Activated CD4-positive, alpha-beta T cell treated with anti-CD3 and anti-CD28 coated beads, Interleukin-2, Interleukin-6, amounts not matched to agents 100 ng/mL and 50 ng/mL, durations not matched to agents 16 hours and 8 hours (primary cell): ENCODE data around the gene AHCY.
"Not testable (repeated sequence)": the region's sequence is repeated elsewhere in the genome, so short reads cannot be mapped to it uniquely, and the experiment has no call there.

Experiments used
- DNase-seq: peaks from one replicate; pipeline ENCODE4 v3.0.0-alpha.2; 2020

The AHCY gene

GRCh38 chr20:34295284-34295683, 7.9 kb downstream of the AHCY start:
- DNase-seq = no peak

GRCh38 chr20:34294563-34294962, 8.6 kb downstream of the AHCY start:
- no peak for DNase-seq

DNA sequence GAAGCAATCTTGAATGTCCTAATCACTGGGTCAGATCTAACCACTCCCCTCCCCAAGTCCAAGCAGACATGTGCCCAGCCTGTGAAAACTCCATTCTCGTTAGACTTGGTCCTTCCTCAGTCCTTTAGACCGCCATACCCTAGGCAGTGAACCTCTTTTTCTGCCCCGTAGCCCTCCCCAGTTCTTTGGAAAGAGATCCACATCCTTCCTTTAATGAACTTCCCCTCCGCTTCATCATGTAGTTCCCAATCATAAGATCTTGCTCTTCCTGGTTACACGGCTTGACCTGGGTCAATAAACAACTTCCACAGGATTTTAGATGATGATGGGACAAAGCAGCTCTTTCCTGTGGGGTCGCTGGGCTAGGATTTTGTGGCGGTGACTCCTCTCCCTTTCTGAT, 9.6 kb downstream of the AHCY start:
- DNase-seq = no peak

DNA sequence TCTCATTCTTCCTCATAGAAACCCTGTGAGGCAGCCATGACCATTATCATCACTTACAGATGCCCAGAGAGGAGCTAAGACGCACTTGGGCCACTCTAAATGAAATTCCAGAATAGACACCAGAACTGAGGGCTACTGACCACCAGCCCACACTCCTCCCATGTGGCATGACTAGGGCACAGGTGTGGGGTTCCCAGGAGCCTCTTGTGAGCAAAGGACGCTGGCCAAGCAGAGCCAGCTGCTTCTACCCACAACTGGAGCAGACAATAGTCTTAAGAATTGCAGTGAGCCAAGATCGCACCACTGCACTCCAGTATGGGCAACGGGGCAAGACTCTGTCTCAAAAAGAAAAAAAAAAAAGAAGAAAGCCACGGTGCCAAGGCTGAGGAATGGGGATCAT, 10.0 kb downstream of the AHCY start:
- DNase-seq = no peak

DNA sequence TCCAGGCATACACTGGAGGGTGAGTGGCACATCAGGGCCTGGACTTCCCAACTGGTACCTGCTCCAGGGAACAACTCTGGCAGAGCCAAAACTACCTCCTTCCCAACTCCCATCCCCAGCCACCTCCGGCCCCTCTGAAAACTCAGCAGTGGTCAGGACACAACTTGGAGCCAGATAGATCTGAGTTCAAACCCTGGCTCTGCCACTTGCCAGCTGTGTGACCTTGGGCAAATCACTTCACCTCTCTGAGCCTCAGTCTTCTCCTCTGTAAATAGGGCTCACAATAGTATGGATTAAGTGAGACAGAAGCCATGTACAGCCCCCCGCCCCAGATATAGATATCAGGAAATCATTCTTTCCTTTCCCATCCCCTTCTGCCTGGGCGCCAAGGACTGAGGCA, 10.7 kb downstream of the AHCY start:
- no peak for DNase-seq

GRCh38 chr20:34290471-34290870, 12.7 kb downstream of the AHCY start:
- no peak for DNase-seq

- DNase-seq = not testable (repeated sequence)
Observed at GRCh38 chr20:34287500-34287899, 15.7 kb downstream of the AHCY start.

GRCh38 chr20:34285450-34285849, 17.7 kb downstream of the AHCY start:
- DNase-seq = no peak

GRCh38 chr20:34283844-34284243, 19.3 kb downstream of the AHCY start:
- DNase-seq = no peak

DNA sequence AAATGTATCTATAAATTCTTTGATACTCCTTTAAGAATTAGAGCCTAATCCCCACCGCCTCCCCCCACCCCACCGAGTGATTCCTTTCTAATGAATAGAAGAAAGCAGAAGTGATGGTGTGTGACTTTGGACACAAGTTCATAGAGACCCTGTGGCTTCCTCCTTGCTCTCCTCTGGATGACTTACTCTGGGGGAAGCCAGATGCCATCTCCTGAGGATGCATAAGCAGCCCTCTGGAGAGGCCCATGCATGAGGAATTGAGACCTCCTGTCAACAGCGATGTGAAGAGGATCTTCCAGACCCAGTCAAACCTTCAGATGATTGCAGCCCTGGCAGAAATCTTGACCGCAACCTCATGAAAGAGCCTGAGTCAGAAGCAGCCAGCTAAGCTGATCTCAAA, 21.1 kb downstream of the AHCY start:
- DNase-seq = no peak

DNA sequence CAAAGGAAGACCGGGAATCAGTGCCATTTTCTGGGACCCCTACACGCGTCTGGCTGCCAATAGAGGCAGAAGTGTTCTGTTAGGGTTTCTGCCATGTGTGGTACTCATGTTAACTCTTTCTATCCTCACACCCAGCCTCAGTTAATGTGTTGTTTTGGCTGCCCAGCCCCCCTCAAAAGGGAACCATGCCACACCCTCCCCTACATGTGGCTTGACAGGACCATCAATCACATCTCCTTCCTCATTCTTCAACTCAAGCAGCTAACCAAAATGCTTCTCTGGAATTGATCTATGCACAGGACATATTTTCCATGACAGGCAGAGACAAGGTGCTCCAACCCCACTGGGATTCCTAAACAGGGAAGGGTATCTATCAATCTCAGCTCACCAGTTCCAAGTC, 22.0 kb downstream of the AHCY start:
- DNase-seq = no peak

- no peak for DNase-seq
Observed at GRCh38 chr20:34274694-34275093, 28.5 kb downstream of the AHCY start.

DNA sequence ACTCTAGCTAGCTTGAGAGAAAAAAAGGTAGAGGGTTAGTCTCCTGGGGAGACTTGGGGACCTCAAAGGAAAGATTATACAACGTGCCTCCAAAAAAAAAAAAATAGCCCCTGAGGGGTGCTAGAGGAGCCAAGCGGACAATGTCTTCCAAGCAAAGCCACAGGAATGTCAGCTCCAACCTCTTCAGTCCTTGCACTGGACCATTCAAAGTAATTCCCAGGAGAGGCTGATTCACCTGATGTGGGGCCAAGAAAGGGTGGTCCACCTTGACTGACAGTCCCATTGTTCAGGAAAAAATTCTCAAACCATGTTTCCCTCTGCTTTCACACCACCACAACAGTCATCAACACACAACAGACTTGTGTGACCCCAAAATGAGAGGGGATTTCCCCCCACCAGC, 31.2 kb downstream of the AHCY start:
- no peak for DNase-seq

DNA sequence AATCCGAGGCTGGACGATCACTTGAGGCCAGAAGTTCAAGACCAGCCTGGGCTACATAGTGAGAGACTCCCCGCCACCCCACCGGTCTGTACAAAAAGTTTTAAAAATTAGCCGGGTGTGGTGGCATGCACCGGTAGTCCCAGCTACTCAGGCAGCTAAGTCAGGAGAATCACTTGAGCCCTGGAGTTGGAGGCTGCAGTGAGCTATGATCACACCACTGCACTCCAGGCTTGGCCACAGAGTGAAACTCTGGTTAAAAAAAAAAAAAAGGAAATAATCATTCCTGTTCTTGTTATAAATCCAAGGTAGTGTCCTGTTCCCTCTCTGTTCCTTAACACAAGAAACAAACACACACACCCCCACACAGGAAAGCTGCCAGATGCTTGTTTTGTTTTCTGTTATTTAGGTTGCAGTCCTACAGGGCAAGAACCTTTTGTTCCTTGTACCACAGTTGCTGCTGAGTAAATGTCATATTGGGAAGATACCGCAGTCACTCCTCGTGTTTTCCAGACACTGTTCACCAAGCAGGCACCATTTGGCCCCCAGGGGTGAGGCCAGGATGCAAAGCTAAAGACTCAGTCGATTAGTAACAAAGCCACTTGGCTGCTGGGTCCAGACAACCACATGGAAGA, 33.0 kb downstream of the AHCY start:
- DNase-seq = no peak

DNA sequence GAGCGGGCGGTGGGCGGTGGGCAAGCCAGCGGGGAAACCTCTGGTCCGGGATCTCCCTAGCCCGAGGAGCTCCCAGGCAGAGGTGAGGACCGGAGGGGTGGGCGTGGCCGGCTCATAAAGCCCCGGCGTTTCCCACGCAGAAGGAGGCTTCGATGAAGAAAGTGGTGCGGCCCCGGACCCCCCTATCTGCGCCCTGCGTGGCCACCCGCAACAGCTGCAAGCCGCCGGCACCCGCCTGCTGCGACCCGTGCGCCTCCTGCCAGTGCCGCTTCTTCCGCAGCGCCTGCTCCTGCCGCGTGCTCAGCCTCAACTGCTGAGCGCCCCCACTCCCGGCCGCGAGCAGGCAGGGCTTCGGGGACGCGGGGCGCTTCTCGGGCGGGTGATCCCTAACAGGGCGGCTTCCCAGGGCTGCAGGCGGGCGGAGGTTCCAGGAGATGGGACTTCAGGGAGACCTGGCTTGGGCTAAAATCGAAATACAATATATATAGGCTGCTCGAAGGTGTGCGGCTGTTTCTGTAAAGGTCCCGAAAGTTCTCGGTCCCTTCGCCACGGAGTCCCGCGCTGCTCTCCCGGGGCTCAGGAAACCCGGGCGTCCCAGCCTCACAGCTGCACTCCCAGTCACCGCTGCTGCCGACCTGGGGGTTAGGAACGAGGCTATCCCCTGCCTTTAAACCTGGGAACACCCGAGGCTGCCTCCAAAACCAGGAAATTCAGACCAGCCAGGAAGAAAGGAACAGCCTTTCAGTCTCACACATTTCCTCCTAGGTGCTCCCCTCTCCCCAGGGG, 34.1 kb downstream of the AHCY start:
- peak; percentile 16 for DNase-seq

DNA sequence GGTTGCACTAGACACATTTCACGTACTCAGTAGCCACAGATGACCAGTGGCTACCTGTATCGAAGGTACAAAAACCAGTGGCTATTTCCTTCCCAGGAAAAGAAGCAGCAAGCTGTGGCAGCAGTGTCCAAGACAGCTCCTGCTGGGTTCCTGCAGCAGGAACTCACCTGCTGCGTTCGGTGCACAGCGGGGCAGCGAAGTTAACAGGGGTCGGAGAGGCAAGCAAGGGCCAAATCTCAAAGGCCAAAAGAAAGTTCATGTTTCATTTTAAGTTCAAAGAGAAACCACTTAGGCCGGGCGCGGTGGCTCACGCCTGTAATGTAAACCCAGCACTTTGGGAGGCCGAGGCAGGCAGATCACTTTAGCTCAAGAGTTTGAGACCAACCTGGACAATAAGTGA, 35.0 kb downstream of the AHCY start:
- no peak for DNase-seq

DNA sequence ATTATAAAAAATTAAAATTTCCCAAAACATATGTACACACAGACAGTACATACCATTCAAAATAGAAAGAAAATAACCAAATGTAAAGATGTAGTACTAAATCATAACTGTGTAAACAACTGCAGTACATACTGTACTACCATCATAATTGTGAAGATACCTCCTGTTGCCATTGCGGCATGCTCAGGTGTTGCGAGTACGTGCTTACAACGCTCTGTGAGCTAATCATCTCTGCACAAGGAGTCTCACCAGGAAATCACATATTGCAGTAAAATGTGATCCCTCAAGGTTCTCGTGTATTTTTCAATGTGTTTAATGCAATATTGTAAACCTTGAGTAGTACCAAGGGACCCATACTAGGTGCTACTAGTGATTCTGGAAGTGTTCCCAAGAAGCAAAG, 39.0 kb downstream of the AHCY start:
- DNase-seq = no peak

DNA sequence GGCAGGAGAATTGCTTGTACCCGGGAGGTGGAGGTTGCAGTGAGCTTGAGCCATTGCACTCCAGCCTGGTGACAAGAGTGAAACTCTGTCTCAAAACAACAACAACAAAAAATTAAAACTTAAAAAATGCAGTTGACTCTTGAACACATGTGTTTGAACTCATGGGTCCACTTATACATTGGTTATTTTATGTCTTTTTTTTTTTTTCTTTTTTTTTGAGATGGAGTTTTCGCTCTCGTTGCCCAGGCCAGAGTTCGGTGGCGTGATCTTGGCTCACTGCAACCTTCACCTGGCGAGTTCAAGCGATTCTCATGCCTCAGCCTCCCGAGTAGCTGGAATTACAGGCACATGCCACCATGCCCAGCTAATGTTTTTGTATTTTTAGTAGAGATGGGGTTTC, 39.7 kb downstream of the AHCY start:
- not testable (repeated sequence) for DNase-seq

DNA sequence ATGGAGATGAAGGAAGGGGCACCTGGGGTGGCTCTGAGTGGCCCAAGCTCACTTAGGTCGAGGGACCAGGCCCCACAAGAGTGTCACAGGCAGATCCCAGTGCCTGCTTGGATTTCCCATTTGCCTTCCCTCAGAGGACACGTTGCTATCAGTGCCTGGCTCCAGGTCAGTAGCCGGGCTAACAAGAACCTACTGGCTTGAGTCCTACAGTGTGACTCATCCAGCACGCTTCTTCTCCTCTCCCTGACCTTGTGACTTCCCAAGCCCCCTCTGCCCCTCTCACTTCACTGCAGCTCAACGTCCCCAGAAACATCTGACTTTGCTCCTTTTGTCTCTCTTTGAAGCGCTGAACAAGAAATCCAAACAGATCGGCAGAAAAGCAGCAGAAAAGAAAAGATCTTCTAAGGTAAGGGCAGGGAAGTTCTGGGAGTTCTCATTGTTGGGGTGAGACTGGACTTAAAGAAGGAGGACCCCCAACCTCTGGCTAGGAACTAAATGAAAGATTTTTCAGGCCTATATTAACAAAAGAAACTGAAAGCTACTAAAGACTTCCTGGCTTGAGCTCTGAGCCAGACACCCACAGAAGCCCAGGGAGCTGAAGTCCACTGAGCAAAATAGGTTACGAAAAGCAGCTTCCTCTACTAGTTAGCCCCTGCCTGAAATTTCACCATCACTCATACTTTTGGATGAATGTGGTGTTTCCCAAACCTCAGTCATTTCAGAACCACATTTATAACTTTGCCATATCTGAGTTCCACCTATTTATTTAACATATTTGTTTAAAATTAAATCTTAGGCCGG, 40.5 kb downstream of the AHCY start:
- DNase-seq = no peak

GRCh38 chr20:34260208-34260942, 42.8 kb downstream of the AHCY start:
- DNase-seq = no peak

DNA sequence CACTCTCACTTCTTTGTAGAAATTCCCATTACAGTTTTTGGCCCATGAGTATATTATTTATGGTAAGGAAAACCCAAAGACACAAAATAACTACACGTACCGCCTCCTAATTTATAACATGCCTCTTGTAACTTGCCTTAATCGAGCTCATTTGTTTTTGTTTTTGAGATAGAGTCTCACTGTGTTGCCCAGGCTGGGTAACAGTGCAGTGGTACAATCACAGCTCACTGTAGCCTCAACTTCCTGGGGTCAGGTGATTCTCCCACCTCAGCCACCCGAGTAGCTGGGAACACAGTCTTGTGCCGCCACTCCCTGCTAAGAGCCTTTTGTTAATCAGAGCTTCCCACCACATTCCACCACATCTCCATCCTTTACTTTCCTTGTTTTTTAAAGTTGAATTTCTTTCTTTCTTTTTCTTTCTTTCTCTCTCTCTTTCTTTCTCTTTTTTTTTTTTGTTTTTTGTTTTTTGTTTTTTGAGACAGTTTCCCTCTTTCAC, 46.5 kb downstream of the AHCY start:
- no peak for DNase-seq

GRCh38 chr20:34254979-34255378, 48.2 kb downstream of the AHCY start:
- no peak for DNase-seq
